Small intestine (tissue), 4 donors: ENCODE data around the gene DNAJC9. TPM values are rescaled to one million over a fixed set of nuclear protein-coding genes. Genes with fewer than 3 reads are reported as not detected.

Experiments
- polyA plus RNA-seq, 4 donors: library from polyadenylated mRNA; stranded (reverse) in 3 of 4; unstranded in 1 of 4; fragments of 200-250 nt in 3 of 4; fragments of 120-200 nt in 1 of 4; gene quantifications; one replicate each; pipeline versions ENCODE4 v1.2.1 to v1.2.3, GENCODE V29; 2013
- donor health status: healthy with polysubstance abuse.
- donor health status: Bipolar disorder and iron deficiency.
- donor health status: healthy.

The DNAJC9 gene
- polyA plus RNA-seq, 4 donors, result 11.4 to 24.0 (median 17.1) TPM

Other genes with a start within 250 kb of the DNAJC9 start
- gene P4HA1, start 150.4 kb downstream of the DNAJC9 start, polyA plus RNA-seq, result 10 to 100 TPM in 2 of 4 donors, 1 to 10 TPM in 2; 2.7 to 32.5 (median 6.8) TPM
- 1 to 10 TPM; 1.9 to 4.7 (median 2.2) TPM for gene NUDT13, start 136.8 kb downstream of the DNAJC9 start, polyA plus RNA-seq
- 10 to 100 TPM in 2 of 4 donors, 1 to 10 TPM in 2; 7.4 to 24.6 (median 9.4) TPM for gene ECD, start 79.2 kb downstream of the DNAJC9 start, polyA plus RNA-seq
- 10 to 100 TPM; 13.2 to 30.8 (median 16.8) TPM for gene FAM149B1, start 79.1 kb downstream of the DNAJC9 start, polyA plus RNA-seq
- gene MRPS16, start 5.4 kb upstream of the DNAJC9 start, polyA plus RNA-seq, result 10 to 100 TPM; 57.0 to 85.6 (median 75.6) TPM
- gene CFAP70, start 111.6 kb upstream of the DNAJC9 start, polyA plus RNA-seq, result 1 to 10 TPM in 1 of 4 donors, under 1 TPM in 2, not detected in 1; 0.45 to 6.7 (median 0.45) TPM
- gene ANXA7, start 166.8 kb upstream of the DNAJC9 start, polyA plus RNA-seq, result 10 to 100 TPM; 44.3 to 64.8 (median 55.7) TPM
- gene MSS51, start 186.3 kb upstream of the DNAJC9 start, polyA plus RNA-seq, result 1 to 10 TPM in 3 of 4 donors, under 1 TPM in 1; 0.91 to 3.1 (median 1.7) TPM
- 10 to 100 TPM; 21.3 to 43.7 (median 24.9) TPM for gene PPP3CB, start 248.8 kb upstream of the DNAJC9 start, polyA plus RNA-seq